ENCODE measurements around the gene FUZ.

DNA sequence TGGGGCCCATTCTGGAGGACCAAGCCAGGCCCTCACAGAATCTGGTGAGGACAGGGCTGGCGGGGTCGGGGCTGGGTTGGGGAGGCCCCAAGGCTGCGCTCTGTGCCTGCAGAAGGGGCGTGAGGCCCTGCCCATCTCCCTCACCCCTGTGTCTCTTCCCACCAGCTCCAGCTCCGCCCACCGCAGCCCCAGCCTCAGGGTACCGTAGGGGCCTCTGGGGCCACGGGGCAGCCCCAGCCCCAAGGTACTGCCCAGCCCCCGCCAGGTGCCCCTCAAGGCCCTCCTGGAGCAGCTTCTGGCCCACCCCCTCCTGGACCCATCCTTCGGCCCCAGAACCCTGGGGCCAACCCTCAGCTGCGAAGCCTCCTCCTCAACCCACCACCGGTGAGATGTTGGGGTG lies 22.5 kb upstream of the FUZ start:
- TF ChIP-seq POLR2AphosphoS5 (IDR thresholded peaks at IDR 0.05; ENCODE audit: borderline replicate concordance, low read depth, low read length) (no peak), EZH2 (IDR thresholded peaks at IDR 0.05) (no peak), FOXP2 (optimal IDR thresholded peaks at IDR 0.05; ENCODE audit: control extremely low read depth, extremely low read length, insufficient read depth) (no peak)
